ENCODE measurements around the gene EPHA8.

The EPHA8 gene

GRCh38 chr1:22547186-22547817 is 16.0 kb upstream of the EPHA8 start:
- H3K27me3 ChIP-seq (ENCODE audit: insufficient read depth, poor library complexity, severe bottlenecking), result peaks cover 23% of the 10 kb centered on the region
- DNase-seq (ENCODE audit: low spot score), result no peak
- H3K27ac ChIP-seq (ENCODE audit: poor library complexity, severe bottlenecking), result no peak overlapping the region

GRCh38 chr1:22547818-22548462 is 15.3 kb upstream of the EPHA8 start:
- H3K27ac ChIP-seq (ENCODE audit: poor library complexity, severe bottlenecking), result no peak overlapping the region
- H3K4me3 ChIP-seq (ENCODE audit: severe bottlenecking), result no peak overlapping the region
- ATAC-seq (ENCODE audit: low read depth) (no peak), DNase-seq (ENCODE audit: low spot score) (no peak)
- H3K27me3 ChIP-seq (ENCODE audit: insufficient read depth, poor library complexity, severe bottlenecking), result peaks cover 23% of the 10 kb centered on the region
- H3K9me3 ChIP-seq (ENCODE audit: severe bottlenecking), result no peaks in the 10 kb centered on the region
- H3K4me1 ChIP-seq (ENCODE audit: insufficient read depth, poor library complexity, severe bottlenecking), result no peaks in the 10 kb centered on the region
- H3K36me3 ChIP-seq (ENCODE audit: low read depth), result no peaks in the 10 kb centered on the region
- TF ChIP-seq CTCF (IDR thresholded peaks at IDR 0.05; ENCODE audit: poor library complexity, severe bottlenecking), result no peak

More at GRCh38 chr1:22547186-22547817, 16.0 kb upstream of the EPHA8 start:
- Histone ChIP-seq H3K36me3 (ENCODE audit: low read depth) (no peaks in the 10 kb centered on the region), H3K9me3 (ENCODE audit: severe bottlenecking) (no peaks in the 10 kb centered on the region), H3K4me3 (ENCODE audit: severe bottlenecking) (no peak overlapping the region), H3K4me1 (ENCODE audit: insufficient read depth, poor library complexity, severe bottlenecking) (no peaks in the 10 kb centered on the region)
- ATAC-seq (ENCODE audit: low read depth), result no peak
- no peak for TF ChIP-seq CTCF (IDR thresholded peaks at IDR 0.05; ENCODE audit: poor library complexity, severe bottlenecking)

GRCh38 chr1:22550021-22550420 is 13.3 kb upstream of the EPHA8 start:
- DNase-seq (ENCODE audit: low spot score) (no peak), ATAC-seq (ENCODE audit: low read depth) (no peak)
- Histone ChIP-seq H3K9me3 (ENCODE audit: severe bottlenecking) (no peaks in the 10 kb centered on the region), H3K27ac (ENCODE audit: poor library complexity, severe bottlenecking) (no peak overlapping the region), H3K4me3 (ENCODE audit: severe bottlenecking) (no peak overlapping the region), H3K4me1 (ENCODE audit: insufficient read depth, poor library complexity, severe bottlenecking) (no peaks in the 10 kb centered on the region), H3K27me3 (ENCODE audit: insufficient read depth, poor library complexity, severe bottlenecking) (peaks cover 26% of the 10 kb centered on the region), H3K36me3 (ENCODE audit: low read depth) (no peaks in the 10 kb centered on the region)
- no peak for TF ChIP-seq CTCF (IDR thresholded peaks at IDR 0.05; ENCODE audit: poor library complexity, severe bottlenecking)

GRCh38 chr1:22551591-22551990 is 11.7 kb upstream of the EPHA8 start:
- no peak for TF ChIP-seq CTCF (IDR thresholded peaks at IDR 0.05; ENCODE audit: poor library complexity, severe bottlenecking)
- ATAC-seq (ENCODE audit: low read depth) (no peak), DNase-seq (ENCODE audit: low spot score) (no peak)
- Histone ChIP-seq H3K27ac (ENCODE audit: poor library complexity, severe bottlenecking) (no peak overlapping the region), H3K36me3 (ENCODE audit: low read depth) (no peaks in the 10 kb centered on the region), H3K4me1 (ENCODE audit: insufficient read depth, poor library complexity, severe bottlenecking) (no peaks in the 10 kb centered on the region), H3K9me3 (ENCODE audit: severe bottlenecking) (no peaks in the 10 kb centered on the region), H3K4me3 (ENCODE audit: severe bottlenecking) (no peak overlapping the region), H3K27me3 (ENCODE audit: insufficient read depth, poor library complexity, severe bottlenecking) (peaks cover 15% of the 10 kb centered on the region)

GRCh38 chr1:22552021-22552420 is 11.3 kb upstream of the EPHA8 start:
- no peaks in the 10 kb centered on the region for H3K36me3 ChIP-seq (ENCODE audit: low read depth)
- TF ChIP-seq CTCF (IDR thresholded peaks at IDR 0.05; ENCODE audit: poor library complexity, severe bottlenecking), result no peak
- DNase-seq (ENCODE audit: low spot score) (no peak), ATAC-seq (ENCODE audit: low read depth) (no peak)
- H3K27me3 ChIP-seq (ENCODE audit: insufficient read depth, poor library complexity, severe bottlenecking), result peaks cover 11% of the 10 kb centered on the region
- no peaks in the 10 kb centered on the region for H3K4me1 ChIP-seq (ENCODE audit: insufficient read depth, poor library complexity, severe bottlenecking)
- no peak overlapping the region for H3K4me3 ChIP-seq (ENCODE audit: severe bottlenecking)
- H3K27ac ChIP-seq (ENCODE audit: poor library complexity, severe bottlenecking), result no peak overlapping the region
- no peaks in the 10 kb centered on the region for H3K9me3 ChIP-seq (ENCODE audit: severe bottlenecking)
